Calu3 (cell line): Measurements from ENCODE around the gene TMEM231. TPM values are rescaled to one million over a fixed set of nuclear protein-coding genes. Genes with fewer than 3 reads are reported as not detected.

Experiments
- BruUV-seq: library from RNA; stranded (reverse); fragments of 400-500 nt; replicated peaks from 2 replicates; lab custom pipeline; 2021; lab: Mats Ljungman, UMichigan
- CTCF ChIA-PET: fragments of 300-600 bp; sonication (Branson Sonifier 250); formaldehyde crosslinking; loops from one replicate; lab custom pipeline; 2022; ENCODE audit warnings: antibody characterized with exemption; lab: Charles Lee
- DNase-seq: peaks from one replicate; pipeline ENCODE4 v3.0.0; 2022
- H3K27ac Mint-ChIP-seq: one replicate; pipeline ENCODE4 v1.8.0; 2022; ENCODE audit warnings: mixed read lengths; ENCODE audit not compliant: unreplicated experiment
- H3K27me3 Mint-ChIP-seq: one replicate; pipeline ENCODE4 v1.8.0; 2022; ENCODE audit warnings: mixed read lengths; ENCODE audit not compliant: unreplicated experiment
- H3K36me3 Mint-ChIP-seq: one replicate; pipeline ENCODE4 v1.8.0; 2022; ENCODE audit warnings: mild to moderate bottlenecking, moderate library complexity, mixed read lengths; ENCODE audit not compliant: insufficient read depth, unreplicated experiment
- H3K4me1 Mint-ChIP-seq: one replicate; pipeline ENCODE4 v1.8.0; 2022; ENCODE audit warnings: mild to moderate bottlenecking, low read depth, mixed read lengths; ENCODE audit not compliant: unreplicated experiment
- H3K4me3 Mint-ChIP-seq: one replicate; pipeline ENCODE4 v1.8.0; 2022; ENCODE audit warnings: mild to moderate bottlenecking, low read depth, moderate library complexity, mixed read lengths; ENCODE audit not compliant: unreplicated experiment
- H3K9me3 Mint-ChIP-seq: one replicate; pipeline ENCODE4 v1.8.0; 2022; ENCODE audit warnings: low read depth, mixed read lengths; ENCODE audit not compliant: unreplicated experiment
- intact Hi-C: fragments of 100-400 bp; cut with micrococcal nuclease; formaldehyde crosslinking; loops from one replicate; pipeline ENCODE4 v1.10.0; 2022; ENCODE audit not compliant: unreplicated experiment
- total RNA-seq: library from RNA; stranded (reverse); gene quantifications from 2 replicates; pipeline ENCODE4 v1.2.3, GENCODE V29; 2022
- TF ChIP-seq, protein P1 (sequence below): fragments of 200-600 bp; IDR thresholded peaks from one replicate; pipeline ENCODE4 v1.8.0; 2022; ENCODE audit warnings: antibody characterized with exemption; ENCODE audit not compliant: unreplicated experiment

Gene TMEM231
- total RNA-seq, 1 experiment from 2014 or later: 17.6 TPM

DNA sequence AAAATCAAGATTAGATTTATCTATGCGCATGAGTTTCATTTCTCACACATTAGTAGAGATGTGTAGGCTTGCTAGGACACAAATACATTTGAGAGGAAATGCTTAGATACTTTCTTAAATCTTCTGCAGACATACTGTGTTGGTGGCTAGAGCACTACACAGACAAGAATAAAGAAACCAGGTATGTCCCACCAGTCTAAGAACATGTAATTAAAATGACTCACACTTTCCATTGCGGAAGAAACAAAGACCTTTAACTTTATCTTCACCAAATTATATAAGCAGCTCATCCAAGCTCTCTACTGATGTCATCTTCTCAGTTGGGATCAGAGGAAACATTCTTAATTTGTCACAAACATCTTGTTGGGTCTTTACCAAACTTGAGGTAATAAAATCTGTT is 22.7 kb upstream of the TMEM231 start:
- Mint-ChIP-seq H3K9me3 (no peaks in the 10 kb centered on the region), H3K36me3 (peaks cover 12% of the 10 kb centered on the region), H3K4me3 (no peak overlapping the region), H3K27ac (no peak overlapping the region), H3K4me1 (no peaks in the 10 kb centered on the region), H3K27me3 (no peaks in the 10 kb centered on the region)
- TF ChIP-seq, protein P1, sequence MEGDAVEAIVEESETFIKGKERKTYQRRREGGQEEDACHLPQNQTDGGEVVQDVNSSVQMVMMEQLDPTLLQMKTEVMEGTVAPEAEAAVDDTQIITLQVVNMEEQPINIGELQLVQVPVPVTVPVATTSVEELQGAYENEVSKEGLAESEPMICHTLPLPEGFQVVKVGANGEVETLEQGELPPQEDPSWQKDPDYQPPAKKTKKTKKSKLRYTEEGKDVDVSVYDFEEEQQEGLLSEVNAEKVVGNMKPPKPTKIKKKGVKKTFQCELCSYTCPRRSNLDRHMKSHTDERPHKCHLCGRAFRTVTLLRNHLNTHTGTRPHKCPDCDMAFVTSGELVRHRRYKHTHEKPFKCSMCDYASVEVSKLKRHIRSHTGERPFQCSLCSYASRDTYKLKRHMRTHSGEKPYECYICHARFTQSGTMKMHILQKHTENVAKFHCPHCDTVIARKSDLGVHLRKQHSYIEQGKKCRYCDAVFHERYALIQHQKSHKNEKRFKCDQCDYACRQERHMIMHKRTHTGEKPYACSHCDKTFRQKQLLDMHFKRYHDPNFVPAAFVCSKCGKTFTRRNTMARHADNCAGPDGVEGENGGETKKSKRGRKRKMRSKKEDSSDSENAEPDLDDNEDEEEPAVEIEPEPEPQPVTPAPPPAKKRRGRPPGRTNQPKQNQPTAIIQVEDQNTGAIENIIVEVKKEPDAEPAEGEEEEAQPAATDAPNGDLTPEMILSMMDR: no peak
- intact Hi-C loops: no loop called here
- no TSS peak for BruUV-seq
- DNase-seq: no peak
- CTCF ChIA-PET: no interaction called here

DNA sequence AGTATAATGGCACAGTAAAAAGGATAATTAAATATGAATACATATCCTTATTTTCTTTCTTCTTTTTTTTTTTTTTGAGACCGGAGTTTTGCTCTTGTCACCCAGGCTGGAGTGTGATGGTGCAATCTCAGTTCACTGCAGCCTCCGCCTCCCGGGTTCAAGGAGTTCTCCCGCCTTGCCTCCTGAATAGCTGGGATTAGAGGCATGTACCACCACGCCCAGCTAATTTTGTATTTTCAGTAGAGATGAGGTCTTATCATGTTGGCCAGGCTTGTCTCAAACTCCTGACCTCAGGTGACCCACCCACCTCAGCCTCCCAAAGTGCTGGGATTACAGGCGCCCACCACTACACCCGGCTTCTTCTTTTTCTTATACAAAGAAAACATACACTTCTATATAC is 22.2 kb upstream of the TMEM231 start:
- Mint-ChIP-seq H3K4me3 (no peak overlapping the region), H3K36me3 (peaks cover 15% of the 10 kb centered on the region), H3K9me3 (no peaks in the 10 kb centered on the region), H3K27me3 (no peaks in the 10 kb centered on the region), H3K4me1 (no peaks in the 10 kb centered on the region), H3K27ac (no peak overlapping the region)
- DNase-seq: no peak
- BruUV-seq: no TSS peak
- CTCF ChIA-PET: no interaction called here
- TF ChIP-seq, protein P1: no peak
- intact Hi-C loops: no loop called here

DNA sequence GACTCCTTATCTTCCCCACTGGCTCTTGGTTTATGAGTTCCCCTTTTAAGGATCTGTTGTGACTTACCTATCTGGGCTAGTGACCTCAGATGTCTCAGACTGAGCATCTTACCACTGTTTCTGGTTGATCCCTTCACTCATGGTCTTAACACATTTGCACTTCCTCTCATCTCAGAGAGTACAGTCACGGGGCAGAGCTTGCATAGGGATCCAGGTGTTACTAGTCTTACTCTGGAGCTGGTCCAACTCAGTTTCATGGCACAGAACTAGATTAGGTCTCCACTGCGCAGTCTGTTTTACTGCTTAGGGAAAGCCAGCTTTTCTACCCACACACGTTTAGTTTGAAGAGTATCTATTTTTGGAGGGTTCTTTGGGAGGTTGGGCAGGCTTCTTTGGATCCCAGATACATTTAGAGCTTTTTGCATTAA is 20.3 kb upstream of the TMEM231 start:
- intact Hi-C loops: no loop called here
- peaks cover 17% of the 10 kb centered on the region for H3K36me3 Mint-ChIP-seq

DNA sequence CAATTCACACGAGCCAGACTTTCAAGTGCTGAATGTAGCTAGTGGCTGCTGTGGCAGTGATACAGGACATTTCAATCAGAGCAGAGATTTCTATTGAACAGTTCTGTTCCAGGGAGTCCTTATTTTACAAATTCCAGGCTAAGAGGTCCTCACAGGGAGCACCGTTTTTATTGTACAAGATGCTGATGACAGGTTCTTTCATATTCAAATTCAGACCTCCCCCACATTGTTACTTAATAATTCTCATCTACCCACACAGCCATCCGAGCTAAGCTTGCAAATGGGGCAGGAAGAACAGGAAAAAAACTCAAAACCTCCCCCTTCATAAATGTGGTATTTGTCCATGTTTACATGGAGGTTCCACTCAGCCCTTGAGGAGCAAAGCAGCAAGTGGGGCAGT is 19.9 kb upstream of the TMEM231 start:
- BruUV-seq: no TSS peak
- intact Hi-C loops: no loop called here
- no peak overlapping the region for H3K27ac Mint-ChIP-seq
- H3K4me1 Mint-ChIP-seq: no peaks in the 10 kb centered on the region
- no peak overlapping the region for H3K4me3 Mint-ChIP-seq
- no peaks in the 10 kb centered on the region for H3K9me3 Mint-ChIP-seq
- TF ChIP-seq, protein P1: no peak
- H3K27me3 Mint-ChIP-seq: no peaks in the 10 kb centered on the region
- H3K36me3 Mint-ChIP-seq: peaks cover 17% of the 10 kb centered on the region
- CTCF ChIA-PET: interaction anchor here (0.7 kb wide), 1 partner anchor 26 kb away, joined by 3 read pairs; no protein-coding TSS in a partner anchor
- no peak for DNase-seq

More for the DNA sequence above, 20.3 kb upstream of the TMEM231 start:
- H3K27ac Mint-ChIP-seq: no peak overlapping the region
- CTCF ChIA-PET: interaction anchor here (0.7 kb wide), 1 partner anchor 27 kb away, joined by 3 read pairs; no protein-coding TSS in a partner anchor
- TF ChIP-seq, protein P1: no peak
- BruUV-seq: no TSS peak
- H3K4me3 Mint-ChIP-seq: no peak overlapping the region
- H3K4me1 Mint-ChIP-seq: no peaks in the 10 kb centered on the region
- no peaks in the 10 kb centered on the region for H3K27me3 Mint-ChIP-seq
- H3K9me3 Mint-ChIP-seq: no peaks in the 10 kb centered on the region
- DNase-seq: no peak
